NCI-H1105 (cell line): ENCODE results near the gene PLXNA2.

ENCODE experiments used
- DNase-seq: peaks from one replicate; lab custom pipeline; 2025; lab: John Stamatoyannopoulos, UW

Gene PLXNA2

DNA sequence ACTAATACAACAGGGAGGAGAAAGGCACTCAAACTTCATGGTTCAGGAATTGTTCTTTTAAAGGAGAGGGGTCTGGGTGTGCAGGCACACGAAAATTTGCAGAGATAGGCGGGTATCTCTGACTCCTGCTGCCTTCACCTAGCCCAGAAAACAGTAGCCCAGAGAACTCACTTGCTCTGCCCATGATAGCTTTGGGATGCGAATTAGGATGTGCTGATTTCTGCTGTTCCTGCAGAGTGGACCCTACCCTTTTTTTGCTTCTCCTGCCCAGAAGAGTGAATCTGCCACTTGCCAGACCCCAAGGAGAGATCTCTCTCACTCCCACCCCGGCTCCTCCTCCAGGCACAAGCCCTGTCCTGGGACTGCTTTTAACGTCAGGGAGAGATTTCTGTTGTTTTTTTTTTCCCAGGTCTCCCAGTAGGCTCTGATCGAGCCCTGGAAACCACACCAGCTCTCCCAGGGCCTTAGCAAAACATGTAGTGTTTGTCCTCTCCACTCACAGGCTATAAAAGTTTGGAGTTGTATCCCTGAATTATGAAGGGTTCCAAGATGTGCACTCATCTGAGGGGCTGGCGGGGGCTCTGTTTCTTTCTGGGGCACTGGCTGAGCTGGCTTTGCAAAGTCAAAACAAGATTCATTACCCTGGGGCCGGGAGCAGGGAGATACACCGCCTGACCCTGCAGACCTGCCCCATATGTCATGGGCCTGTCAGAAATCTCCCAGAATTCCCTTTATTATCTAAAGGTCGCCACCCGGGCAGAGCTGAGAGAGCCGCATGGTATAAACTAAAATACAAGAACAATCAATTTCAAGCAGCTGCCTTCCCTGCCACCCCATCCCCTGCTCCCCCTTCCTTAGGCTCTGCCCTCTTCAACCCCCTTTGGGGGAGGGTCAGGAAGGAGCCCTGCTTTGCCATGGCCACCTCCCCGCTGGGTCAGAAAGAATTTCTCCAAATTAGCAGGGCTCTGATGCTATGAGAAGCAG, 17.9 kb downstream of the PLXNA2 start:
- DNase-seq: no peak

DNA sequence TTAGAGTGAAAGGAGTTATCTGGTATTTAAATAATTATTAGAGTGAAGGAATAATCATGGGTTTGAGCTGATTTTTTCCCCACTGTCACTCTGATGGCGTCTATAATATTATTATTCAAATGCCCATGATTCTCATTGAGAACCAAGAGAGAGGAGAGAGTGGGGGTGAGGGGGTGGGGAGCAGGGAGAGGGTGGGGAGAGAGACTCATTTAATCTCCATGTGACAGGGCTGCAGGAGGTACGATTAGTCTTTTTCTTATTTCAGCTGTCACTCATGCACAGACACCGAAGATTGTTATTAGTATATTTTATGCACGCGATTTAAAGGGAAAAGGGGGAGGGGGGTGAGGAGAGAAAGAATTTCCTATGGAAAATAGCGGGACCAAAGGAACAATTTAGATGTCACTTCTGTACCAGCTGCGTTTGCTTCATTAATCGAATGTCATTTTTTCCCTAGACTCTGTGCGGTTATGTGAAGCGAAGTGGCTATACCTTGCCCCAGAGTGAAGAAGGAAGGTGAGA, 19.9 kb downstream of the PLXNA2 start:
- DNase-seq: no peak

DNA sequence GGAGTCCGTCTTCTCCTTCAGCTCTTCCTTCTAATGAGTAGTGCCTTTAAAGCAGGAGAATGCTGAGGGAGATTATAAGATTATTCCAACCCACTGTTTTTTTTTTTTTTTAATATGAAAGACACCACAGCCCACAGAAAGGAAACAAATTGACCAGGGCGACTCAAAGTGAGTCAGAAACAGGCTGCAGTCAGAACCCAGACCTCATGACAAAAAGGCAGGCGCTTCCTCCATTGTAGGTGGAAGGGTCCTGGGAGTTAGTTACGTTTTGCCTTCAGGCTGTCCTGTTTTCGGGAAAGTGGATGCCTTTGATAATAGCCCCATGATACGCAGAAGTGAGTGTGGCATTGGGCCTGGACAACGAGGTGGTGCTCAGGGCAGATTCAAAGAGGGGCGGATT, 21.0 kb downstream of the PLXNA2 start:
- no peak for DNase-seq

DNA sequence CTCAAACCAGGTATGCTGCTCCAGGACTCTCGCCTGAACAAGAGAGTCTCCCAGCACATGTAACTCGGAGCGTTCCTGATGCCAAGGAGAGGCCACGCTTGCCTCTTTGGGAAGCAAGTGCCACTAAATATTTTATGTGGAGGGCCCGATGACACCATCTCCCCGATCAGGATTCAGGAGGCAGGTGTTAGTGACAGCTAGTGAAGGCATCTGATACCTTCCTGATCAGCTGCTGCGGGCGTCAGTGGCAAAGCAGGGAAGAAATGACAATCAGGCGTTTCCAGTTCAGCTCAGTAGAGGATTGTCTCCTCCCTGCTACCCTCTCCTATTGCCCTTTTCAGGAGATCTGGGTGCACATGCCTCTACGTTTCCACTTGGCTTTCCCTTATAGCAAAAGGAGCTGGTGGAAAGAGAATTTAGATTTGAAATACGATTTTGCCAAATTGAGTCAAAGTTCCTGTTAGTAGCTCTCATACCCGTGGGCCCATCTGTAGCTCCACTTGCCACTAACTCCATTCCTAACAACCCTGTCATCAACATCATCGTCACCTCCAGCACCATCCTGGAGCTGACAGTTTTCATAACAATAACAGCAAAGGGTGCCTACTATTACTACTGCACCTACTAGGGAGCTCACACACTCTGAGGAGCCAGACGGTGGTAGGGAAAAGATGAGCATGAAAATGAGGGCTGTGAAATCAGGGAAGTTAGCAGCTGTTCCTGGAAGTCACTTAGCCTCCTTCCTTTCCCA, 21.6 kb downstream of the PLXNA2 start:
- no peak for DNase-seq

DNA sequence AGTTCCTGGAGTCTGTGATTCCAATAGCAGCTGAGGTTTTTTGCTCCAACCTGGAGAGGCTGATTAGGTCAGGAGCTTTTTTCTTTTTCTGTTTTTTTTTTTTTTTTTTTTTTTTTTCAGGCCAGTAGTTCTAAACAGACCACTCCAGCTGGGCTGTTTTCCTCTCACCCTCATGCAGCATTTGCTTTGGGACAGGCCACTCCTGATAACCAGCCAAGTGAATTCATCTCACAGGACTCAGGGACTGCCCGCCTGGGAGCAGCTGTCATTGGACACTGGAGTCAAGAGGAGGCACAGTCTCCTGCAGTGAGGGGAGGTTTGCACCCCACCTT, 22.9 kb downstream of the PLXNA2 start:
- no peak for DNase-seq

DNA sequence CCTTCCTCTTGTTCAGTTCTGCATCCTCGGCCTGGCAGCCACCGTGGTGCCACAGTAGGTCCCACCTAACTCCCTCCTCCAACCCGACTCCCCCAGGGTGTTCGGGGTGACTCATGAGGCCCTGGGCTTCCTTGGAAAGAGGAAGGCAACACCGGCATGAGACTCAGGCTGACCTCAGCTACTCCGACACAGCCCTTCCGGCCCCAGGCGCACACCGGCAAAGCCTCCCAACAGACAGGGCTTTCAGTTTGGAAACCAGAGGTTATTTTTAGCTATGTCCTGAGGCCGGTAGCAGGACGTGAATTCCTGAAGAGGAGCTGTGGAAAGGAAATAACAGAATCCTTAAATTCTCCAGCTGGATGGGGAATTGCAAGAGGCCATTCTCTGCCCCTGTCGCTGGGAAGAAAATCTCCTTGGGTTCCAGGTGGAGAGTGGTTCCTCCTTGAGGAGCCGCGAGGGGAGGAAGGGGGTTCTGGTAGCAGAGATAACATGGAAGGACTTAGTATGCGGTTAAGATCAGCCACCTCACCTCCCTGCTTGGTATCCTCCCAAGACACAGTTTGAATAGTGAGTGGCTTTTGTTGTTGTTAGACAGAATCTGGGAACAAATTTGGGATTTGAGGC, 24.4 kb downstream of the PLXNA2 start:
- DNase-seq: no peak

DNA sequence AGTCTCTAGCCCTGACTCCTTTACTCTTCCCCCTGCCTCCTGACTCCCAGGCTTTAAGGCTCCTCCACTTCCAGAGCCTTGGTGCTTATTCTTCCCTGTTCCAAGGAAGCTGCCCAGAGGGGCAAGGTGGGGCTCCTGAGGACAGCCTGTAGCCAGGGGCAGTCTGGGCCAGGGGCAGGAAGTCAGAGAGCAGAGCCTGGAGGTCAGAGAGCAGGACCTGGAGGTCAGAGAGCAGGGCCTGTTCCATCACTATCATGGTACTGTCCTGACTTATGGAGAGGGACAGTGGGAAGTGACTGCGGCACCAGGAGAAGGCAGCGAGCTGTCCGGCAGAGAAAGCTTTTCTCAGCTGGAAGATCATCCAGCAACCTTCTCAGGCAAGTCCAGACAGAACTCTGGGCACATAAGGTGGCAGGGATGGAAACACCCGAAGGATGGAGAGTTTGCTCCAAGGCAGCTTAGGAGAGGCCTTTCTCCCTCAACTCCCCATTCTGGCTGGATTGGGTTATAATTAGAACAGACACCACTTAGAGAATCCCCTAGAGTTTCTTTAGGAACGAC, 25.0 kb downstream of the PLXNA2 start:
- DNase-seq: no peak

DNA sequence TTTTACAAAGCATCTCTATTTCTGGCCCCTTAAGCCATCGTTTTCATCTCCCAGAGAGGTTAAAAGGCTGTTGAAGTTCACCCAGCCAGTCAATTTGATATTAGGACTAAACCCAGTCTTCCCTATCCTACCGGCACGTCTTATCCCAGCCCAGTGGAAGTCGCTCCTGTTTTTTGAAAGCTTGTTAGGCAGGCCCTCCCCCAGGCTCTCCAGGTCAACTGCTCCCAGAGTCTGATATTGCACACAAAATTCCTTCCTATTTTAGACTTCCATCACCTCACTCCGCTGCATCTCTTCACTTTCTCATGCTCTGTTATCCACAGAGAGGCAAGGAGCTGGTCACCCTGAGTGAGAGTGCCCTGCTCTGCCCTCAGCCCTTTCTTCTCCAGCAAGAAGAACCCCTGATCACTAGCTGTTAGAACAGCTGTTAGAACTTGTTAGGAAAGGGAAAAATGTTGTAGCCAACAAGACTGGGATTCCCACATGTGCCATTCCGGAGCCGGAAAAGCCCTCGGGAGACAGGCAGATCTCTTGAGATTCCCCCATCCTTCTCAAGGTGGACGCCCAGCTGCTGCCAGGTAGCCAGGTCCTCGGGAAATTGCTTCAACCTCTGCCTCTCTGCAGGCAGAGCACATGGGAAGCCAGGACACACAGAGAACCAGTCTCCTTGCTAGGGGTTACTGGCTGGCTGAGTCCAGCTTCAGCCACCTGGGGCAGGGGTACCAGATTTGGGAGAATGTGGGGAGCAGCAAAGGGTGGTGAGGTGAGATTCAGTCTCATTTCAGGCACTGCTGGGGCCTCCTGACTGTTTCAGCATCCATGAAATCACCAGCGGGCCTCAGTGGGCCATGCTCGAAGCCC, 25.7 kb downstream of the PLXNA2 start:
- DNase-seq: no peak

DNA sequence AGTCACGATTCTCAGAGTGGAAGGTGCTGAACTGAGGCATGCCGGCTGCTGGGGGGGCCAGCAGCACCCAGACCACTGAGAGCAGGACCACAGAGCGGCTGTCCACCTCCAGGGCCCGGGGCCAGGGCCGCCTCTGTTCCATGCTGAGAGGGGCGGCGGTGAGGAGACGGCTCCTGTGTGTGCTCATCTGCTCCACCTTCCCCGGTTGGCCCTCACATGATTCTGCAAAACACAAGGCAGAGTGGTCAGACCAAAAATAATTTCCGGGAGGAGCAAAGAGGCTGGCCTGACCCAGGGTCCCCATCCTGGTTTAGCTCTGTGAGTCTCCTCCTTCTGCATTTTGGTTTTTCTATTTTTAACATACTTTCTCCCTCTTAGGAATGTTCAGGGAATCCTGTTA, 26.4 kb downstream of the PLXNA2 start:
- DNase-seq: no peak

DNA sequence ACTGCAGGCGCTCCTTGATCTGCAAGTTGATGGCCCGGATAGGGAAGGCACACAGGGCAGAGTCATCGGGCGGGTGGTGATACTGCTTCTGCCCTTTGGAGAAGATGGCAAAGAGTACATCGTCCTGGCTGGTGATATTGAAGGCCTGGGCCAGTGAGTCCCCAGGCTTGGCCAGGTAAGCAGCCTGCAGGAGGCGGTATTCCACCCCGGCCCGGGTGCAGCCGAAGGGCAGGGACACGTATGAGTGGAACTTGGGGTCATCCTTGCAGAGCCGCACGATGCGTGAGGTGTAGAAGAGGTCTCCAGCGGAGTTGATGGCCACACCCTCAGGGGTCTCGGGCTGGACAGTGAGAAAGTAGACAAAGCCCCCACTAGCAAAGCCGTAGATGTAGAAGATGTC, 27.4 kb downstream of the PLXNA2 start:
- no peak for DNase-seq

DNA sequence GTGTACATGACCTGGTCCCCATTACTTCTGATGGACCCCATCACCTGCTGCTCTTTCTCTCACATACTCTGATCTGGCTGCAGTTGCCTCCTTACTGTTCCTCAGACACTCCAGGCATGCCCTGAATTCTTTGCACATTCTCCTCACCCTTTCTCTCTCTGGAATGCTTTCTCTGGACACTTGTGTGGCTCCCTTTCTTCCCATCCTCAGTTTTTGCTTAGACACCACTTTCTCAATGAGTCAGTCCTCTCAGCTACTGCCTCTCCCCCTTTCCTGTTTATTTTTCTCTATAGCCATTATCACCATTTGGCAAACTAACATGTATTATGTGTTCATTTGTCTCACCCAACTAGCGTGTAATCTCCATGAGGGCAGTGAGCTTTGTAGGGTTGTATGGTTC, 28.1 kb downstream of the PLXNA2 start:
- no peak for DNase-seq

DNA sequence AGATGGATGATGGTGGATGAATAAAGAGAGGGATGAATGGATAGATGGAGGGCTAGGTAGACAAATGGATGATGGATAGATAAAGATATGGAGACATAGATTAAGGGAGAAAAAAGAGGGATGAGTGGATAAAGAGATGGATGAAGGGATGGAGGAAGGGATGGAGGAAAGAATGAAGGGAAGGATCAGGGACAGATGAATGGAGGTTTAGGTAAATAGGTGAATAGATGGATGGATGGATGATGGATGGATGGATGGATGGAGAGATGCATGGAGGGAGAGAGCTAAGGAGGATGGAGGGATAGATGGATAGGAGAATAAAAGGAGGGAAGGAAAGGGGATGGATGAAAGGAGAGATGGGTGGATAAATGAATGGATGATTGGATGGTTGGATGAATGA, 28.8 kb downstream of the PLXNA2 start:
- DNase-seq: no peak

DNA sequence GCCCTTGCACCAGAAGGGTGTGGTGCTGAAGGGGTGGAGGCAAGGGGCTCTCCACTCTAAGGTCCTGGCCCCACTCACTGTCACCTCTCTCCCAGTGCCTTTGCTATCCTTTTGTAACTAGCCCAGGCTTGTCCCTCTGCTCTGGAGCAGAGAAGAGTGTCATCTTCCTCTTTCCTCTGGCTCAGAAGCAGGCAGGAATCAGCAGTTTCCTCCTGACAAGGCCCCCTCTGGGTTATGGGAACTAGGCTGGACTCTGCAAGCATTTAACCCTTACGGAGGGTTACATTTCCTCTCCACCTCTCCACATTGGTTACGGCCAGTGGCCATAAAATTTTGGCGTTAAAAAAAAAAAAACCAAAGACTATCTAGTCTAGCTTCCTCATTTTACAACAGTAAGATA, 30.4 kb downstream of the PLXNA2 start:
- no peak for DNase-seq

DNA sequence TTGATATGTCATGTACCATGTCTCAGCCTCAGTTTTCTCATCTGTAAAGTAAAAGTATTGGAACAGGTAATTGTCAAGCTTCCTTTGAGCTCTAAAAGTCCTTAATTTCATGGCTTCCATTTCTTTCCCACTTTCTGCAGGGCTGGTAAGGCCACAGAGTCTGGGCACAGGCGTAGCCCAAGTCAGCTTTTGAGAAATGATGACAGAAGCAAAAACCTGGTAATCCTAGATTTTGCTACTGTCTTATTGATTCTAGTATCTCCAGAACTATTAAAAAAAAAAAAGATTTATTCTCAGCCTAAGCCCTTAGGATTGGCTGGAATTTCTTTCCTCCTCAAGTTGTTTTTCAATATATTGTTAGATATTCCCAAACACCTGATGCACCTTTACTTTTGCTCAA, 31.3 kb downstream of the PLXNA2 start:
- DNase-seq: no peak

DNA sequence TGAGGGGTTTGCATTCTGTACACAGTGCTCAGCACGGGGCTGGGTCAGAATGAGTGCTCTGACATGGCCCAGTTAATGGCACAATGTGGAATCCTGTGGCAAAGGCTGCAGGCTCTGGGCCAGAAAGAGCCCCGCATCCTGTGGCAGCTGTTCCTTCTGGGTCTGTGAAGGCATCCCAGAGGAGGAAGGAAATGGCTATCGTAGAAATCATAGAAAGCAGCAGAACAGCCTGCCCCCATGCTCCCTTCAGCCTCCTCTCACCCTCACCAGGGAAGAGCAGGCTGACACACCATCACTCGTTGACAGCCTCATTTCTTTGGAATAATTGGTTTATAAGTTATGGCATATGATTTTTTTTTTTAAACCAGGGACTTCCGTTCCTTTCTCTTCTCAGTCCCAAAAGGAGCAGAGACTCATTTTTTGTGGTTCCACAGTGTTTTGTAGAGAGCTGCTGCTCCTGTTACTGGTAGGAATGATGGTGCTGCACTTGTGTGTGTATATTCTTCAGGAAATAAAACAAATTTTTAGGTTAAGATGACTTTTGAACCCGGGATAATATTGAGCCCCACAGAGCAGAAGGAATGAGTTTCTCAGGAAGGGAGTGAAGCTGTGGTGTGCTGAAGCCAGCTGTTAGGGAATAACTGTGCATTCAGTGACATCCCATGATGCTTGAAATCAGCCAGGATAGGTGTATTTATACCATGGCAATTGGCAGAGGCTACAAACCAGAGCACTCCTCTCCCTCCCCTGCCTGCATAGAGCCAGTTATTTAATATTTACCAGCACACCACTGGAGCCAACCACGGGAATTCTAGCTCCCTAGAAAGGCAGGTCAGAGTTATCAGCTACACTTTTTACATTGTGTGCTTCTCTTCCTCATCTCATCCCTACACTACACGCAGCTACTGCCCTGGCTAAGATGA, 32.0 kb downstream of the PLXNA2 start:
- DNase-seq: no peak

DNA sequence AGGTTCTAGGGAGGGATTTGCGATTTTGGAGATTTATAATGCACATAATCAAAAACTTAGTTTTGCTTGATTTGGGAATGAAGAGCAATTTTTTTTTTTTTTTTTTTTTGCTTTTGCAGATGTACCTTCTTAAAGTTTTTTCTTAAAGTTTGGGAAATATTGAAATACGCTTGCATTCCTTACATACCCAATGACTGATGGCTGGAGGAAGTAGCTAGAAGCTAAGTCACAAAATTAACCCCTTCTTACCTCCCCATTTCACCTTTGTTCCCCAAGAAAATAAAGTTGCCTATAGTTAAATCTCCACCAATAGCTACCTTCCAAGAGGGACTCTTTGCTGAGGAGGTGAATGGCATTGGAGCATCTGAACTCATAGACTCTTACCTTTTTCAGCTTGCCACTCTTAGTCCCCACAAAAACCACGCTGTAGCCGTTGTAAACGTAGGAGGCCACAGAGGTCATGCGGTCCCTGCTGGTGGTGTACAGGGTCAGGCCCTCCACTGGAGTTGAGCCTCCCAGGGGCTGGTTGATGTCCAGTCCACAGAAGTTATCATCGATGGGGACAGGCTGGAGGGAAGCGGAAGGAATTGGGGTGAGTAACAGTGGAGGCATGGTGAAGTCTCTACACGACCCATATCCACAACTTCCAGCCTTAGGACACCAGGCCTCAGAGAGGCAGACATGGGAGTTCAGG, 34.1 kb downstream of the PLXNA2 start:
- DNase-seq: no peak

DNA sequence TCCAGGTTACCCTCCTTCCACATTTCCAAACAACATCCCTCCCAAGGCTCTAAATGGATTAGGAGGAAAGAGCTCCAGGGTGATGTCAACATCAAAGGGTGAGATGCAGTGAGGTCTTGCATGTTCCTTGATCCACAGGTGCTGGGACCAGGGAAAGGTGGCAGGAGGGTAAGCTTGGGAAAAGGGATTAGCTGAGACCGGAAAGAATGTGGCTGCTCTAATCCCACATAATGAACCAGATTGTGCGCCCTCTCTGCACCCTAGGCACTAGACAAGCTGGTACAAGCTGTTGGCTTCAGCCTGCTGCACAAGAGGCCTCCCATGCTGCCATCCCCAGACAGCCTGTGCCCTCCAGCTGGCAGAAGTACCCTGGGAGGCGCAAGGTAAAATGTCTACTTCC, 34.9 kb downstream of the PLXNA2 start:
- DNase-seq: peak; percentile 63

DNA sequence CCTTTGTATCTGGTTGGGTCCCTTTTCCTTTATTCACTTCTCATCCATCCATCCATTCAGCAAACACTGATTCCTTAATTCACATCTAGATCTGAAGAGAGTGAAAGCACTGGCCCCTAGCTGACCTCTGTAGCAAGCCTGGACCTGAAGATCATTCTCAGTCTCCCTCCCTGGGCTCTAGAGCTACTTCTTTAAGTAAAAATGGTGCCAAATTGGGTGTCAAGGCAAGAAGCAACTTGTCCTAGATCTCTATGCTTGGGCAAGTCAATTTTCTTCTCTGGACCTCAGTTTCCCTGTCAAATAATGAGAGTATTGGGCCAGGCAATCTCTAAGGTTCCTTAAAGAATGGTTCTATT, 36.1 kb downstream of the PLXNA2 start:
- DNase-seq: no peak

DNA sequence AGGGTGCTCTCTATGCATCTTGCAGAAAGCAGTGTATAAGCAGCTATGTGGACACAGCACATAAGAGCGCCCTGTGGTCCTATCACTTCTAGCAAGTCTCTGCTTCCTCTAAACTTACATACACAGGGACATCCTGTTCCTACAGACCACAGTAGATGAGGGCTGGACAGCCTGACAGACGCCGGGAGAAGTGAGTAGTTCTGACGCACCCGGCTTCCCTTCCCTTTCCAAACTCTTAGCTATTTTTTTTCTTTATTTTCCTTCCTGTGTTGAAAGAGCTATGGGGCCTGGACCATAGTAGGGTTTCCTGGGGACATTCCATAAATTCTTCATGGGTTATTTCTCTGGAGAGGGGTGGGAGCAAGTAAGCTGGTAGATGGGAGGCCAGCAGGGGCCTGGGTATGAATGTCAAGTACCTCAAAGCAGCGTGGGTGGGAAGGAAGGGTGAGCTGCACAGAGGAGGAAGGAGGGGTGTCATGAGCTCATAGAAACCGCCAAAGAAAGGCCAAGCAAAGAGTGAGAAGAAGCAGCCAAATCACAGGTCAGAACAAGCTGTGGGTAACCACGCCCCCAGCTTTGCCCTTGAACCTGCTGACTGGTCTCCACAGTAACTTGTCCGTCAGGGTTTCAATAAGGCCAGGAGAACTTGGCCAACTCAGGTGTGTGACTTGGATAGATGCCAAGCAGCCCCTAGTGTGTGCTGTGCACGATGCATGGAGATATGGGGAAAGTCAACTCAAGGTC, 36.6 kb downstream of the PLXNA2 start:
- peak; percentile 47 for DNase-seq
